HG03280 (cell line): ENCODE results near the gene RTP5.
A peak's percentile ranks its signal among the peaks of the same experiment; 100 is the strongest.

Experiments used
- ATAC-seq: cut with Tn5 transposase; IDR thresholded peaks from one replicate; pipeline ENCODE4 v1.9.1; 2021; ENCODE audit warnings: mild to moderate bottlenecking, moderate library complexity; ENCODE audit not compliant: unreplicated experiment

The RTP5 gene

GRCh38 chr2:241843321-241844065 lies 26.0 kb upstream of the RTP5 start:
- no peak for ATAC-seq

GRCh38 chr2:241844066-241844728 lies 25.3 kb upstream of the RTP5 start:
- peak; percentile 67 for ATAC-seq

- no peak for ATAC-seq
Measured at GRCh38 chr2:241844831-241845578, 24.5 kb upstream of the RTP5 start.

GRCh38 chr2:241846406-241846805 lies 23.1 kb upstream of the RTP5 start:
- ATAC-seq = no peak

- ATAC-seq = no peak
Measured at GRCh38 chr2:241848761-241849615, 20.5 kb upstream of the RTP5 start.

GRCh38 chr2:241849616-241850543 lies 19.6 kb upstream of the RTP5 start:
- ATAC-seq = no peak

- no peak for ATAC-seq
Measured at GRCh38 chr2:241850544-241851324, 18.8 kb upstream of the RTP5 start.

GRCh38 chr2:241851325-241852115 lies 18.0 kb upstream of the RTP5 start:
- ATAC-seq = no peak

- no peak for ATAC-seq
Measured at GRCh38 chr2:241852116-241852980, 17.2 kb upstream of the RTP5 start.

- ATAC-seq = no peak
Measured at GRCh38 chr2:241852981-241853631, 16.4 kb upstream of the RTP5 start.

- no peak for ATAC-seq
Measured at GRCh38 chr2:241853651-241854341, 15.7 kb upstream of the RTP5 start.

- ATAC-seq = no peak
Measured at GRCh38 chr2:241854342-241855244, 14.9 kb upstream of the RTP5 start.

GRCh38 chr2:241855245-241855887 lies 14.2 kb upstream of the RTP5 start:
- no peak for ATAC-seq

- ATAC-seq = no peak
Measured at GRCh38 chr2:241855888-241856422, 13.6 kb upstream of the RTP5 start.
